ENCODE measurements around the gene CYP19A1. TPM values are rescaled to one million over a fixed set of nuclear protein-coding genes. Genes with fewer than 3 reads are reported as not detected.

The CYP19A1 gene
- total RNA-seq, 1 experiment from 2014 or later, result 0.77 TPM

- Histone ChIP-seq H3K9me3 (no peaks in the 10 kb centered on the region), H3K4me3 (ENCODE audit: low read depth, low read length) (no peak overlapping the region), H3K4me1 (no peaks in the 10 kb centered on the region), H3K36me3 (ENCODE audit: control insufficient read depth, insufficient read depth, low read length) (no peaks in the 10 kb centered on the region), H3K27me3 (replicated peaks; ENCODE audit: control insufficient read depth, insufficient read depth, low read length) (no peaks in the 10 kb centered on the region)
- ChIA-PET POLR2A (no interaction called here), CTCF (interaction anchor here (1.4 kb wide), 1 partner anchor 9 kb away, joined by 6 read pairs; no protein-coding TSS in a partner anchor)
- intact Hi-C loops (cut with micrococcal nuclease; ENCODE audit: unreplicated experiment), result no loop called here
- Mint-ChIP-seq H3K36me3 (ENCODE audit: insufficient read depth, unreplicated experiment) (no peaks in the 10 kb centered on the region), H3K4me3 (ENCODE audit: unreplicated experiment) (no peak overlapping the region), H3K4me1 (ENCODE audit: low read depth, unreplicated experiment) (no peaks in the 10 kb centered on the region), H3K27me3 (ENCODE audit: insufficient read depth, unreplicated experiment) (no peaks in the 10 kb centered on the region), H3K27ac (ENCODE audit: unreplicated experiment) (no peak overlapping the region), H3K9me3 (ENCODE audit: unreplicated experiment) (no peaks in the 10 kb centered on the region)
- no TSS peak for BruUV-seq (replicated peaks)
- TF ChIP-seq CTCF (IDR thresholded peaks at IDR 0.05; ENCODE audit: insufficient read depth in 1 of 2, low read depth in 1 of 2, low read length in 1 of 2, severe bottlenecking in 1 of 2, unreplicated experiment in 1 of 2), result no peak
- DNase-seq, result no peak
Measured at GRCh38 chr15:51171634-51171932, 166.8 kb downstream of the CYP19A1 start.

GRCh38 chr15:51170882-51171633 is 167.3 kb downstream of the CYP19A1 start:
- H3K4me1 Mint-ChIP-seq (ENCODE audit: low read depth, unreplicated experiment), result no peaks in the 10 kb centered on the region
- Histone ChIP-seq H3K4me3 (ENCODE audit: low read depth, low read length) (no peak overlapping the region), H3K9me3 (no peaks in the 10 kb centered on the region), H3K36me3 (ENCODE audit: control insufficient read depth, insufficient read depth, low read length) (no peaks in the 10 kb centered on the region), H3K27me3 (replicated peaks; ENCODE audit: control insufficient read depth, insufficient read depth, low read length) (no peaks in the 10 kb centered on the region), H3K4me1 (no peaks in the 10 kb centered on the region)
- intact Hi-C loops (cut with micrococcal nuclease; ENCODE audit: unreplicated experiment), result no loop called here
- no peaks in the 10 kb centered on the region for H3K36me3 Mint-ChIP-seq (ENCODE audit: insufficient read depth, unreplicated experiment)
- no peak overlapping the region for H3K4me3 Mint-ChIP-seq (ENCODE audit: unreplicated experiment)
- H3K27ac Mint-ChIP-seq (ENCODE audit: unreplicated experiment), result no peak overlapping the region
- no peaks in the 10 kb centered on the region for H3K9me3 Mint-ChIP-seq (ENCODE audit: unreplicated experiment)
- ChIA-PET POLR2A (no interaction called here), CTCF (interaction anchor here (1.4 kb wide), 1 partner anchor 8 kb away, joined by 6 read pairs; no protein-coding TSS in a partner anchor)
- no peak for DNase-seq
- no TSS peak for BruUV-seq (replicated peaks)
- no peak for TF ChIP-seq CTCF (IDR thresholded peaks at IDR 0.05; ENCODE audit: insufficient read depth in 1 of 2, low read depth in 1 of 2, low read length in 1 of 2, severe bottlenecking in 1 of 2, unreplicated experiment in 1 of 2)
- no peaks in the 10 kb centered on the region for H3K27me3 Mint-ChIP-seq (ENCODE audit: insufficient read depth, unreplicated experiment)

- Histone ChIP-seq H3K27me3 (replicated peaks; ENCODE audit: control insufficient read depth, insufficient read depth, low read length) (no peaks in the 10 kb centered on the region), H3K36me3 (ENCODE audit: control insufficient read depth, insufficient read depth, low read length) (no peaks in the 10 kb centered on the region), H3K4me1 (no peaks in the 10 kb centered on the region), H3K4me3 (ENCODE audit: low read depth, low read length) (no peak overlapping the region), H3K9me3 (no peaks in the 10 kb centered on the region)
- TF ChIP-seq CTCF (IDR thresholded peaks at IDR 0.05; ENCODE audit: insufficient read depth in 1 of 2, low read depth in 1 of 2, low read length in 1 of 2, severe bottlenecking in 1 of 2, unreplicated experiment in 1 of 2), result no peak
- intact Hi-C loops (cut with micrococcal nuclease; ENCODE audit: unreplicated experiment), result loop anchor here (10.0 kb wide), 1 partner anchor 326 kb away; no protein-coding TSS in a partner anchor
- ChIA-PET POLR2A (no interaction called here), CTCF (no interaction called here)
- Mint-ChIP-seq H3K9me3 (ENCODE audit: unreplicated experiment) (no peaks in the 10 kb centered on the region), H3K4me3 (ENCODE audit: unreplicated experiment) (no peak overlapping the region), H3K27ac (ENCODE audit: unreplicated experiment) (no peak overlapping the region), H3K4me1 (ENCODE audit: low read depth, unreplicated experiment) (no peaks in the 10 kb centered on the region), H3K27me3 (ENCODE audit: insufficient read depth, unreplicated experiment) (no peaks in the 10 kb centered on the region), H3K36me3 (ENCODE audit: insufficient read depth, unreplicated experiment) (no peaks in the 10 kb centered on the region)
- no peak for DNase-seq
- no TSS peak for BruUV-seq (replicated peaks)
Measured at GRCh38 chr15:51168700-51169099, 169.7 kb downstream of the CYP19A1 start.

Data from Caco-2 (cell line).